Activated CD8-positive, alpha-beta memory T cell treated with anti-CD3 and anti-CD28 coated beads, Interleukin-2, amount 50 U/mL, for 1 hour (primary cell): ENCODE data around the gene LAPTM5.
A peak's percentile ranks its signal among the peaks of the same experiment; 100 is the strongest.

Experiments
- DNase-seq: peaks from one replicate; pipeline ENCODE4 v3.0.0-alpha.2; 2020; ENCODE audit errors: extremely low read depth

Gene LAPTM5

DNA sequence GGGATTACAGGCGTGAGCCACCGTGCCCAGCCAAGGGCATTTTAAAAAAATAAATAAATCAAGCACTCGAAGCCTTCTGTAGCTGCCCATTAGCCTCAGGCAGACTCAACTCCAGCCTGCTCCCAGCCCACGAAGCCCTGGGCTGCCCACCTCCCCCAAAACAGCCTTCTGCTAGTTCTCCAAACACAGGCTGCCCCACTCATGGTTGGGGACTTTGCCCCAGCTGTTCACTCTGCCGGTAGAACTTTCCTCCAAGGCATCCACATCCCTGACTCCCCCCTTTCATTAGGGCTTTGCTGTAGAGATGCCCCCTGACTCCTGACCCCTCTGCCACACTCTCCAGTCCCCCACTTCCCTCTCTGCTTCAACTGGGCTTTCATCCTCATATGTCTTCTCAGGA, 29.7 kb upstream of the LAPTM5 start:
- no peak for DNase-seq

GRCh38 chr1:30786264-30786991, 28.9 kb upstream of the LAPTM5 start:
- DNase-seq: no peak

DNA sequence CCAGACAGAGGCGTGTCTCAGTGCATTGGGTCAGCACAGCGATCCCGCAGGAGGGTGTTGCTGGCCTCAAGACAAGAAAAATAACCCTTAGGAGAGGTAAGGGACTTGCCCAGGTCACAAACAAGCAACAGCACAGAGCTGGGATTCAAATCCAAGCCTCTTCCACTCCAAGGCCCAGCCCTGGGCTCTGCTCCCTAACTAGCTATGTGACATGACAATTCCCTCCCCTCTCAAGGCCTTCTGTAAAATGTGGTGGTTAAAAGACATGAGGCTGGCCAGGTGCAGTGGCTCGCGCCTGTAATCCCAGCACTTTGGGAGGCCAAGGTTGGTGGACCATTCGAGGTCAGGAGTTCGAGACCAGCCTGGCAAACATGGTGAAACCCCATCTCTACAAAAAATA, 28.1 kb upstream of the LAPTM5 start:
- DNase-seq: no peak

DNA sequence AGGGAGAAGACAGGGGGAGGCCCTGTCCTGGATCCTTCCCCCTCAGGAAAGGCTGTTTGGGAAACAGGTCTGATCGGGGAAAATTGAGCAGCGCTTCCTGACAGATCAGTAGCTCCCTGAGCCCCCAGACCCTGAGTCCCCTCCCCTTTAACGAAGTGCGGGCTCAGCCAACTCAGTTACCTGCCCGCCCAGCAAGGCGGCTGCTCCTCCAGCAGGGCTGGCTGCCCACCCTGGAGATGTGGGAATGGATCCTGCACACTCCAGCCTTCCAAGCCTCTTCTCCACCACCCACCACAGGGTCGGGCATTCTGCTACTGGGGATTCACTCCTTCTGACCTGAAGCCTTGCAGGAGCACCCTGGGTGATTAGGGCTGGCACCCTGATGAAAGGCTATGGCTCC, 27.6 kb upstream of the LAPTM5 start:
- no peak for DNase-seq

GRCh38 chr1:30783256-30783915, 25.8 kb upstream of the LAPTM5 start:
- DNase-seq: no peak

DNA sequence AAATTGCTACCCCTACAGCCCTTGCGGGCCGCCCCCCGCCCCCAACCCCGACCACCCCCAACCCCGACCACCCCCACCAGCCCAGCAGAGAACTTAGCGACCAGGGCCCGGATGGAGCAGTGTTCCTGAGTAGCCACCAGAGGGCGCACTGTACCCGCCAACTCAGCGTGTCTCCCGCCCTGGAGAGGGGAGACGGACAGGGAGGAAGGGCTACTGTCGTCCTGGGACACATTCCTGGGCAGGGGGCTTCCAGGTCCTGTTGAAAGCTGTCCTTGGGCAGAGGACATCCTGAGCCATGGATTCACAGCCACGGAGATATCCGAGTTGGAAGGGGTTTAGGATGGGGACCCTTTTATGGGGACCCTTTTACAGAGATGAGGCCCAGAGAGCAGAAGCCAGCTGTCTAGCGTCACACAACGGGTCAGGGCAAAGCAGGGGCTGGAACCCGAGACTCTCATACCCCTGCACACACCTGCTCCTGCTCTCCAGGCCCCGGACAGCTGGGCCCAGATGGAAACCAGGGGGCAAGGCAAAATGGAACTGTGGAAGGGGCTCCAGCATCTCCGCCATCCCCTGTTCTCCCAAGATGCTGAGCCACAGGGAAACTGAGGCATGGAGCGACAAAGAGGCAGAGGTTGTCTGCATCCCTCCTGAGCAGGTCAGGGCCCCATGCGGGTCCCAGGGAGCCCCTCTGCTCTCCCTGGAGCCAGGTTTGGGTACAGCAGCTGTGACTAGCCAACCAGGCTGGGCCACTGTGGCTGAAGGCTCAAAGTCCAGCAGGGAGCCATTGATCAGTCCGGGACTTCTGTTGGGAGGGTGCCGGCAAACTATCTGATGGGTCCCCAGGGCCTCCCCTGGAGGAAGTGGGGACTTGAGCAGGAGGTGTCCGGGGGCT, 25.0 kb upstream of the LAPTM5 start:
- DNase-seq: no peak

DNA sequence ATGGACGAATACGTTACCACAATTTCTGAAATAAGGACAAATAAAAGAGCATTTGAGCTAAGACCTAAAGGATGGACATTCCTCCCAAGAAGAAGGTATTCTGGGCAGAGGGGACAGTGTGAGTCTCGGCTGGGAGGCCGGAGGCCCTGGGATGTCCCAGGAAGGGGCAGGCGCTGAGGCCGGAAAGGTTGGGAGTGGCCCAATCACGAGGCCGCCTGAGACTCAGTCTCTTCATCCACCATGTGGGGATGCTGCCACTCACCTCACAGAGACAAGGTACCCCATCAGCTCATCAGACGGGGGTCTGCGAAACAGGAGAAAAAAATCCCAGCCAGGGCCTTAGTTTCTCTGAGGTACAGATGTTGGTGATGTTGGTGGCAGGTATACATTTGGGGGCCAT, 24.3 kb upstream of the LAPTM5 start:
- DNase-seq: no peak

DNA sequence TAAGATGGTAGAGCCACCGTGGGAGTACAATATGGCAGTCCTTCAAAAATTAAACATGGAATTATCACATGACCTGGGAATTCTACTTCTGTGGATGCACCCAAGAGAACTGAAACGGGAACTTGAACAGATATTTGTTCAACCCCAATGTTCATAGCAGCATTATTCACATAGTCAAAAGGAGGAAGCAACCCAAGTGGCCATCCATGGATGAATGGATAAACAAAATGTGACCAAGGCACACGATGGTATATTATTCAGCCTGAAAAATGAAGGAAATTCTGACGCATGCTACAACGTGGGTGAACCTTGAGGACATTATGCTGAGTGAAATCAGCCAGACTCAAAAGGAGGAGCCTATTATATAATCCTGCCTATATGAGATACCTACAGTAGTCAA, 22.8 kb upstream of the LAPTM5 start:
- DNase-seq: no peak

- peak; percentile 71 for DNase-seq
Observed at GRCh38 chr1:30779294-30780071, 21.9 kb upstream of the LAPTM5 start.

- no peak for DNase-seq
Observed at GRCh38 chr1:30778979-30779293, 21.4 kb upstream of the LAPTM5 start.

DNA sequence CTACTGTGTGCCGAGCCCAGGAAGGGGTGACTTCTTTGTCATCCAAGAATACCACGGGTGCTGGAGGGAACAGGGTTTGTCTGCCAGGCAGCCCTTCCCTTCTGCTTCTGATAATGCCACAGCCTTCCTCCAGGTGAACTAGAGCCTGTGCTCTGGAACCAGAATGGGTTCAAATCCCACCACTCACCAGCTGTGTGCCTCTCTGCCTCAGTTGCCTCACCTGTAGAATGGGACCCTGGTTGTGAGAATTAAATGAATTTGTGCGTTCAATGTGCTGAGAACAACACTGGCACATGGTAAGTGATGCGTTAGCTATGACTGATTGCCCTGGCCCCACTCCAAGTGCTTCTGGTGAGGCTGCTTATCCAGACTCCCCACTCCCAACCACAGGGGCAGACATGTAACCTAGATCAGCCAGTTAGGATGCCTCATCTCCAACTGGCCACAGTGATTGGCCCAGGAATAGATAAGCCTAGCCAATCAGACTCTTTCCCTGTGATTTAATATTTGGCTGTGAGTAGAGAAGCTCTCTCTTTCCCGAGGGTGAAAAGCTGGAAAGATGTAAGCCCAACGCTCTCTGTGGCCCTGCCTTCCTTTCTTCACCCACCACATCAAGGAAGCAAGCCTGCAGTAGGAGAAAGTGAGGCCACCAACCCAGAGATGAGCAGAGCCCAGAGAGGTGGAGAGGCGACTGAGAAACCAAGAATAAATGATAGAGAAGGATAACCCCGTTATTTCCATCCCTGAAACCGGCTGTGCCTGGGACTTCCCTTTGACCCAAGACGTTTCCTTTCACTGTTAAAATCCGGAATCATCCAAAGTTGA, 20.8 kb upstream of the LAPTM5 start:
- no peak for DNase-seq

- no peak for DNase-seq
Observed at GRCh38 chr1:30777904-30778153, 20.3 kb upstream of the LAPTM5 start.

- DNase-seq: no peak
Observed at GRCh38 chr1:30777060-30777903, 19.7 kb upstream of the LAPTM5 start.

DNA sequence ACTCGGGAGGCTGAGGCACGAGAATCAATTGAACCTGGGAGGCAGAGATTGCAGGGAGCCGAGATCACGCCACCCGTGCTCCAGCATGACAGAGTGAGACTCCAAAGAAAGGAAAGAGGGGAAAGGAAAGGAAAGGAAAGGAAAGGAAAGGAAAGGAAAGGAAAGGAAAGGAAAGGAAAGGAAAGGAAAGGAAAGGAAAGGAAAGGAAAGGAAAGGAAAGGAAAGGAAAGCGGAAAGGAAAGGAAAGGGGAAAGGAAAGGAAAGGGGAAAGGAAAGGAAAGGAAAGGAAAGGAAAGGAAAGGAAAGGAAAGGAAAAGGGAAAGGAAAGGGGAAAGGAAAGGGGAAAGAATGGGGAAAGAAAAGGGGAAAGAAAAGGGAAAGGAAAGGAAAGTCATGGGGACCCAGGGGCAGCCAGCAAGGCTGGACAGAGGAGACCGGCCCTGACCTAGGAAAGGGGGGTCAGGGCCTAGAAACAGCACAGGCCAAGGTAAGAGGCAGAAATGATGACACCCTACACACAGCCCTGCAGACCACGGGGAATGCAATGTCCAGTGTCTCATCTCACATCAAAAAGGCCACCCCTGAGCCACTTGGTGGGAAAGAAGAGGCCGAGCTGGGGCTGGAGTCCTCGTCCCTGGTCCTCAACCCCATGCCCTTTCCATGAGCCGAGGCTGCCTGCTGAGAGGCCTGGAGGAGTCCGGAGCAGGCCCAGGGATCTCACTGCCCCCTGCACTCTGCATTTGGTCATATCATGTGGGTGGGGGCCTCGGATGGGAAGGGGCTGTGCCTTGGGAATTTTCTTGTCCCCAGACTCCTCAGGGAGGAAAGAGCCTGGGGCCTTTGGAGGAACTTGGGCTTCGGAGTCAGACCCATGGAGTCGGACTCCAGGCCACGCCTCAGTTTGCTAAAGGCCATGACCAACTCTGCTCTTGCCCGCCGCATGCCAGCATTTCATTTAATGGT, 18.8 kb upstream of the LAPTM5 start:
- DNase-seq: no peak

GRCh38 chr1:30775433-30775975, 17.9 kb upstream of the LAPTM5 start:
- no peak for DNase-seq

GRCh38 chr1:30774550-30775432, 17.2 kb upstream of the LAPTM5 start:
- DNase-seq: no peak

GRCh38 chr1:30773722-30774358, 16.3 kb upstream of the LAPTM5 start:
- DNase-seq: no peak

DNA sequence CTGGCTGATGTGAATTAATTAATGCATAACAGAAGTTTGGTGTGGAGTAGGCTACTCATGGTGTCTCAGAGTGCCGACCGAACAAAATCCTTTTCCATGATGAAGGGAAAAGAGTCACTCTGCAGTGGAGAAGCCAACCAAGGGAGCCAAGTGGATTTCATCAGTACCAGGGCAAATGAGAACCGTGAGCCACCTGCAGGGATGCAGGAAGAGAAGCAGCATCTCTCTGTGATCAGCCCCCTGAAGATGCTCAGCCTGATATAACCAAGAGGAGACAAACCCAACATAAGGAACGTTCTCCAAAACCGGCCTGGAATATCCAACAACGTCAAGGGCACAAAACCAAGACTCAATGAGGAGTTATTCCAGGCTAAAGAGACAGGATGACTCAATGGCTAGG, 13.4 kb upstream of the LAPTM5 start:
- DNase-seq: no peak
